Parathyroid adenoma (tissue), 2 donors: ENCODE measurements around the gene SLC4A4.

Experiments used
- H2AFZ ChIP-seq: fragments of 300-600 bp; sonication (generic); one replicate; pipeline ENCODE4 v1.7.0; 2017; ENCODE audit warnings: antibody characterized with exemption, mild to moderate bottlenecking
- H3K27ac ChIP-seq: fragments of 300-600 bp; sonication (generic); one replicate; pipeline ENCODE4 v1.7.0; 2017
- H3K27me3 ChIP-seq: fragments of 300-600 bp; sonication (generic); one replicate; pipeline ENCODE4 v1.7.0; 2017; ENCODE audit warnings: low read length; ENCODE audit not compliant: control insufficient read depth, insufficient read depth
- H3K36me3 ChIP-seq: fragments of 300-600 bp; sonication (generic); one replicate; pipeline ENCODE4 v1.7.0; 2017; ENCODE audit warnings: low read length; ENCODE audit not compliant: control insufficient read depth, insufficient read depth
- H3K4me1 ChIP-seq: fragments of 300-600 bp; sonication (generic); one replicate; pipeline ENCODE4 v1.7.0; 2017; ENCODE audit warnings: control low read depth
- H3K4me2 ChIP-seq: fragments of 300-600 bp; sonication (generic); one replicate; pipeline ENCODE4 v1.7.0; 2017; ENCODE audit warnings: low read length
- H3K4me3 ChIP-seq: fragments of 300-600 bp; sonication (generic); one replicate; pipeline ENCODE4 v1.7.0; 2017; ENCODE audit warnings: low read depth, low read length
- H3K79me2 ChIP-seq: fragments of 300-600 bp; sonication (generic); one replicate; pipeline ENCODE4 v1.7.0; 2017; ENCODE audit warnings: control low read depth
- H3K9ac ChIP-seq: fragments of 300-600 bp; sonication (generic); one replicate; pipeline ENCODE4 v1.7.0; 2017; ENCODE audit warnings: mild to moderate bottlenecking
- H3K9me3 ChIP-seq: fragments of 300-600 bp; sonication (generic); one replicate; pipeline ENCODE4 v1.7.0; 2017; ENCODE audit warnings: low read length; ENCODE audit not compliant: control insufficient read depth
- TF ChIP-seq, protein P1 (sequence below): fragments of 300-600 bp; sonication (generic); IDR thresholded peaks from one replicate; pipeline ENCODE4 v1.7.0; 2017; ENCODE audit warnings: antibody characterized with exemption, mild to moderate bottlenecking
- donor health status: primary hyperparathyroidism.

SLC4A4 gene

DNA sequence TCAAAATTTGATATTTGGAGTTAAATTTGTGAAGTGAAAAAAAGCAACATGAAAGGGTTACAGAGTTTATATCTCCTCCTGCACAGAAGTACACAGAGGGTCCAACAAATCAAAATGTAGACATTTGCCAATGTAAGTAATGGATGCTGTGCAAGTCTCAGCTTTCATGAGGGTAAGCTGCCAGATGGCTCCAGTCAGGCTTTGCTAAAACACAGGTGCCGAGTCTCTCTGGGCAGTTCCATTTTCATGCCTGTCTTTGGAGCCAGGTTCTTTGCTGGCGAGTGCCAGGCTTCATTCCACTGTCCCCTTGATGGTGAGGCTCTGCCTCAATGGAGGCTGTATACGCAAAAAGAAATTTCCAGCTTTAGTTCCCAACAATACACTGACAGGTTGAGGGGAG lies 27.9 kb downstream of the SLC4A4 start:
- Histone ChIP-seq H3K4me3 (no peak overlapping the region), H3K27ac (no peak overlapping the region), H3K9me3 (no peaks in the 10 kb centered on the region), H3K4me1 (no peaks in the 10 kb centered on the region), H2AFZ (no peak overlapping the region), H3K36me3 (no peaks in the 10 kb centered on the region), H3K9ac (no peak overlapping the region), H3K27me3 (no peaks in the 10 kb centered on the region), H3K4me2 (no peak overlapping the region), H3K79me2 (no peaks in the 10 kb centered on the region)
- TF ChIP-seq, protein P1, sequence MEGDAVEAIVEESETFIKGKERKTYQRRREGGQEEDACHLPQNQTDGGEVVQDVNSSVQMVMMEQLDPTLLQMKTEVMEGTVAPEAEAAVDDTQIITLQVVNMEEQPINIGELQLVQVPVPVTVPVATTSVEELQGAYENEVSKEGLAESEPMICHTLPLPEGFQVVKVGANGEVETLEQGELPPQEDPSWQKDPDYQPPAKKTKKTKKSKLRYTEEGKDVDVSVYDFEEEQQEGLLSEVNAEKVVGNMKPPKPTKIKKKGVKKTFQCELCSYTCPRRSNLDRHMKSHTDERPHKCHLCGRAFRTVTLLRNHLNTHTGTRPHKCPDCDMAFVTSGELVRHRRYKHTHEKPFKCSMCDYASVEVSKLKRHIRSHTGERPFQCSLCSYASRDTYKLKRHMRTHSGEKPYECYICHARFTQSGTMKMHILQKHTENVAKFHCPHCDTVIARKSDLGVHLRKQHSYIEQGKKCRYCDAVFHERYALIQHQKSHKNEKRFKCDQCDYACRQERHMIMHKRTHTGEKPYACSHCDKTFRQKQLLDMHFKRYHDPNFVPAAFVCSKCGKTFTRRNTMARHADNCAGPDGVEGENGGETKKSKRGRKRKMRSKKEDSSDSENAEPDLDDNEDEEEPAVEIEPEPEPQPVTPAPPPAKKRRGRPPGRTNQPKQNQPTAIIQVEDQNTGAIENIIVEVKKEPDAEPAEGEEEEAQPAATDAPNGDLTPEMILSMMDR: no peak

DNA sequence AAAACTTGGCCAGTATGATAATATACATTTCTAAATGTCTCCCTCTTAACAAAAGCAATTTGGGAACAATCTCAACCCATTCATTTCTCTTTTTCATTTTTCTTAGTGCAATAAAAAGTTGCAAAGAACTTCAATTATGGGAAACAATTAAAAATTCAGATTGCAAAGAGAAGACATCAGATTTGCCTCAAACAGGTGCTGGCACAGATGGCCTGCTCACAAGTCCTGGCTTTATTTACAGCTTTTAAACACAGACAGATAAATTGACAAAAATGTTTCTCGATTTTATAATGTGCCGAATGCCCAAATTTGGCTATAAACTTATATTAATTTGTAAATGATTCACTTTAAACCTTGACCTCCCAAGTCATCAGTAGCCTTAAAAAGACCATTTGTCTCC lies 28.7 kb downstream of the SLC4A4 start:
- no peak overlapping the region for H3K4me3 ChIP-seq
- H3K27me3 ChIP-seq: no peaks in the 10 kb centered on the region
- no peak overlapping the region for H2AFZ ChIP-seq
- no peak overlapping the region for H3K4me2 ChIP-seq
- H3K27ac ChIP-seq: no peak overlapping the region
- H3K9ac ChIP-seq: no peak overlapping the region
- H3K4me1 ChIP-seq: no peaks in the 10 kb centered on the region
- TF ChIP-seq, protein P1: no peak
- no peaks in the 10 kb centered on the region for H3K36me3 ChIP-seq
- H3K79me2 ChIP-seq: no peaks in the 10 kb centered on the region
- no peaks in the 10 kb centered on the region for H3K9me3 ChIP-seq

DNA sequence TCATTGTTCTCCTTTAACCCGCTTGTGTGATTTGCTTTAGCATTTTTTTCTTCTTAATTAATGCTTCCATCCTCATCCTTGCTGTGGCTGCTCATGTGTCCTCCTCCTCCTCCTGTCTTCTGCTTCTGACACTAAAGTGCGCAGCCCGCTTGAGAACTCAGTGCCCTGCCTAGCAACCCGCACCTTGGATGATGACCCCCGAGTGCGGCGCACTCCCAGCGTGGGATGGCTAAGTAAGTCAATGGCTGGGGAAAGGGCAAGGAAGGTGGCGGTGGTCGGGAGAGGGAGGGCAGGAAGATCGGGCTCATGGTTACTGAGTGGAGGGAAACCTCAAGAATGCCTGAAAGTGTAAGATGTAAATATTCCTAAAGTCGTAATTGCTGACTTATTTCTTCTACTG lies 30.1 kb downstream of the SLC4A4 start:
- H3K4me3 ChIP-seq: no peak overlapping the region
- no peak overlapping the region for H2AFZ ChIP-seq
- no peak overlapping the region for H3K9ac ChIP-seq
- H3K27ac ChIP-seq: no peak overlapping the region
- no peaks in the 10 kb centered on the region for H3K79me2 ChIP-seq
- no peak overlapping the region for H3K4me2 ChIP-seq
- TF ChIP-seq, protein P1: no peak
- H3K4me1 ChIP-seq: no peaks in the 10 kb centered on the region
- no peaks in the 10 kb centered on the region for H3K27me3 ChIP-seq
- H3K9me3 ChIP-seq: no peaks in the 10 kb centered on the region
- no peaks in the 10 kb centered on the region for H3K36me3 ChIP-seq

DNA sequence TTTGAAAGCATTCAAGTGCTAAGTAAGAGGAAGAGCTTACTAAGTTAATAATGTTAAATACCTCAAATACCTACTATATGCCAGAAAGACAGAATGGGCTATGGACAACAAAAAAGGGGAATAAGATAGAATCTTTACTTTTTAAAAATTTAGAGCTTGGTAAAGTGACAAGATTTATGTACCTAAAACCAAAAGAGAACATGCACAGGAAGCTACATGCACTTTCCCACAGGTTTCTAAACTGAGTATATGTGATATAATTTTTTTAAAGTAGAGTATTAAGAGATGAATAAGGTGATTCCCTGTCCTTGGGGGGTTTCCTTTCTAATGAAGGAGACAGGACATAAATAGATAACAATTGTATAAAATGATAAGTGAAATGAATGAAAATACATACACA lies 30.7 kb downstream of the SLC4A4 start:
- Histone ChIP-seq H3K4me2 (no peak overlapping the region), H3K4me3 (no peak overlapping the region), H3K9ac (no peak overlapping the region), H3K36me3 (no peaks in the 10 kb centered on the region), H2AFZ (no peak overlapping the region), H3K79me2 (no peaks in the 10 kb centered on the region), H3K27me3 (no peaks in the 10 kb centered on the region), H3K9me3 (no peaks in the 10 kb centered on the region), H3K4me1 (no peaks in the 10 kb centered on the region), H3K27ac (no peak overlapping the region)
- TF ChIP-seq, protein P1: no peak

DNA sequence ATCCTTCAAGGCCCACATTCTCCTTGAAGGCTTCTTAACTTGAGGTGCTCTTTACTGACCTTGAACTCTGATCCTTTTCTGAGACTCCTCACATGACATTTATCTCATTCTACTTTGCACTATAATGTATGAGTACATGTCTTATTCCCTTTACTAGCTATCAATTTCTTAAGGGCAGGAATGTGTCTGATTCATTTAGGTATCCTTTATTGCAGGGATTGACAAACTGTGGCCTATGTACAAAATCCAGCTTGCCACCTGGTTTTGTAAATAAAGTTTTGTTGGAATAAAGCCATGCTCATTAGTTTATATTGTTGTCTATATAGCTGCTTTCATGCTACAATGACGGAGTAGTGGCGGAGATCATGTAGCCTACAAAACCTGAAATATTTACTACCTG lies 36.7 kb downstream of the SLC4A4 start:
- Histone ChIP-seq H3K79me2 (no peaks in the 10 kb centered on the region), H3K9ac (no peak overlapping the region), H3K27ac (no peak overlapping the region), H3K4me3 (no peak overlapping the region), H3K4me1 (no peaks in the 10 kb centered on the region), H3K27me3 (no peaks in the 10 kb centered on the region), H3K9me3 (no peaks in the 10 kb centered on the region), H3K4me2 (no peak overlapping the region), H3K36me3 (no peaks in the 10 kb centered on the region), H2AFZ (no peak overlapping the region)
- TF ChIP-seq, protein P1: no peak
